ENCODE data around the gene WDR11. TPM values are rescaled to one million over a fixed set of nuclear protein-coding genes. Genes with fewer than 3 reads are reported as not detected.

Gene WDR11
- total and polyA plus RNA-seq, 9 of the 15 experiments (the other 6 are each of a cell fraction or from before 2014, with no cell fraction given), result 12.4 to 50.7 (median 23.6) TPM

- Histone ChIP-seq H3K9me3 (replicated peaks; ENCODE audit: control insufficient read depth, insufficient read depth, low read depth, low read length) (no peaks in the 10 kb centered on the region), H3K36me3 (ENCODE audit: control insufficient read depth, insufficient read depth, low read length) (no peaks in the 10 kb centered on the region), H3K79me2 (ENCODE audit: control insufficient read depth, insufficient read depth, low read length) (no peaks in the 10 kb centered on the region), H3K9me1 (ENCODE audit: control insufficient read depth, insufficient read depth, low read length) (no peaks in the 10 kb centered on the region), H4K20me1 (replicated peaks; ENCODE audit: control insufficient read depth, insufficient read depth, low read length) (no peaks in the 10 kb centered on the region), H3K27ac (ENCODE audit: extremely low read depth, low read depth, low read length) (no peak overlapping the region), H3K27me3 (ENCODE audit: control insufficient read depth in 2 of 2, insufficient read depth in 2 of 2, low read length in 2 of 2) (peaks cover 2 to 17% of the 10 kb centered on the region in 2 experiments; a peak in 3 of 5 replicates), H3K4me3 (no peak overlapping the region), H3K4me1 (replicated peaks in 1 of 2; ENCODE audit: control insufficient read depth in 2 of 2, insufficient read depth in 2 of 2, low read length in 2 of 2) (peaks cover 0 to 8% of the 10 kb centered on the region in 2 experiments; a peak in 1 of 5 replicates), H3K9ac (ENCODE audit: insufficient read depth in 1 of 2, low read depth in 2 of 2, low read length in 2 of 2) (no peak overlapping the region), H3K4me2 (ENCODE audit: insufficient read depth, low read length) (no peak overlapping the region), H2AFZ (ENCODE audit: low read depth, low read length) (no peak overlapping the region)
- no TSS peak for BruUV-seq (replicated peaks)
- ATAC-seq (no peak), DNase-seq (ENCODE audit: extremely low read depth in 1 of 4, low spot score in 3 of 4) (no peak), FAIRE-seq (no peak)
- TF ChIP-seq THRA (IDR thresholded peaks at IDR 0.05) (no peak), CAMTA2 (CRISPR knock-in tag; conservative IDR thresholded peaks at IDR 0.05) (no peak), MTA3 (IDR thresholded peaks at IDR 0.05; ENCODE audit: borderline replicate concordance) (no peak)
- in situ Hi-C loops (cut with MboI) (no loop called here), intact Hi-C loops (cut with micrococcal nuclease) (no loop called here)
- 5% methylated on average over 5 of the region's 5 CpGs for WGBS (ENCODE audit: insufficient coverage, low coverage, missing lambda C conversion rate)
- CTCF ChIA-PET (ENCODE audit: low intra/inter-chr PET ratio), result interaction anchor here (0.5 kb wide), 1 partner anchor 62 kb away, joined by 3 read pairs; no protein-coding TSS in a partner anchor
- POLR2A ChIA-PET, result no interaction called here
These were observed 100.1 kb downstream of the WDR11 start for GRCh38 chr10:120951288-120951687.

- H3K9me1 ChIP-seq (ENCODE audit: control insufficient read depth, insufficient read depth, low read length), result no peaks in the 10 kb centered on the region
- H3K36me3 ChIP-seq (ENCODE audit: control insufficient read depth, insufficient read depth, low read length), result no peaks in the 10 kb centered on the region
- no peak overlapping the region for H3K4me3 ChIP-seq
- POLR2A ChIA-PET, result no interaction called here
- WGBS (ENCODE audit: insufficient coverage, low coverage, missing lambda C conversion rate), result 0% methylated on average over 1 of the region's 1 CpG
- CTCF ChIA-PET (ENCODE audit: low intra/inter-chr PET ratio), result no interaction called here
- in situ Hi-C loops (cut with MboI) (no loop called here), intact Hi-C loops (cut with micrococcal nuclease) (no loop called here)
- DNase-seq (ENCODE audit: extremely low read depth in 1 of 4, low spot score in 3 of 4) (no peak), FAIRE-seq (no peak), ATAC-seq (no peak)
- no TSS peak for BruUV-seq (replicated peaks)
- H3K79me2 ChIP-seq (ENCODE audit: control insufficient read depth, insufficient read depth, low read length), result no peaks in the 10 kb centered on the region
- no peaks in the 10 kb centered on the region for H4K20me1 ChIP-seq (replicated peaks; ENCODE audit: control insufficient read depth, insufficient read depth, low read length)
- no peaks in the 10 kb centered on the region for H3K9me3 ChIP-seq (replicated peaks; ENCODE audit: control insufficient read depth, insufficient read depth, low read depth, low read length)
- H3K27ac ChIP-seq (ENCODE audit: extremely low read depth, low read depth, low read length), result no peak overlapping the region
- no peak overlapping the region for H2AFZ ChIP-seq (ENCODE audit: low read depth, low read length)
- no peak overlapping the region for H3K9ac ChIP-seq (ENCODE audit: insufficient read depth in 1 of 2, low read depth in 2 of 2, low read length in 2 of 2)
- H3K4me2 ChIP-seq (ENCODE audit: insufficient read depth, low read length), result no peak overlapping the region
- peaks cover 0 to 7% of the 10 kb centered on the region in 2 experiments; a peak in 1 of 5 replicates for H3K4me1 ChIP-seq (replicated peaks in 1 of 2; ENCODE audit: control insufficient read depth in 2 of 2, insufficient read depth in 2 of 2, low read length in 2 of 2)
- H3K27me3 ChIP-seq (ENCODE audit: control insufficient read depth in 2 of 2, insufficient read depth in 2 of 2, low read length in 2 of 2), result peaks cover 2 to 14% of the 10 kb centered on the region in 2 experiments; a peak in 3 of 5 replicates
- TF ChIP-seq ATF6 (CRISPR knock-in tag; IDR thresholded peaks at IDR 0.05) (no peak), POLR2B (IDR thresholded peaks at IDR 0.05; ENCODE audit: low read depth, partially characterized antibody) (no peak), PTRF (tag; IDR thresholded peaks at IDR 0.05) (no peak), THAP12 (CRISPR knock-in tag; IDR thresholded peaks at IDR 0.05) (no peak), HMGXB4 (CRISPR knock-in tag; IDR thresholded peaks at IDR 0.05) (no peak)
These were observed 102.7 kb downstream of the WDR11 start for GRCh38 chr10:120953897-120954296.

Data from K562 (cell line).